ENCODE results near the gene AURKAIP1. TPM values are rescaled to one million over a fixed set of nuclear protein-coding genes. Genes with fewer than 3 reads are reported as not detected.

Gene AURKAIP1
- total RNA-seq, 1 donor from 2014 or later = 107 TPM

- TF ChIP-seq, protein P1, sequence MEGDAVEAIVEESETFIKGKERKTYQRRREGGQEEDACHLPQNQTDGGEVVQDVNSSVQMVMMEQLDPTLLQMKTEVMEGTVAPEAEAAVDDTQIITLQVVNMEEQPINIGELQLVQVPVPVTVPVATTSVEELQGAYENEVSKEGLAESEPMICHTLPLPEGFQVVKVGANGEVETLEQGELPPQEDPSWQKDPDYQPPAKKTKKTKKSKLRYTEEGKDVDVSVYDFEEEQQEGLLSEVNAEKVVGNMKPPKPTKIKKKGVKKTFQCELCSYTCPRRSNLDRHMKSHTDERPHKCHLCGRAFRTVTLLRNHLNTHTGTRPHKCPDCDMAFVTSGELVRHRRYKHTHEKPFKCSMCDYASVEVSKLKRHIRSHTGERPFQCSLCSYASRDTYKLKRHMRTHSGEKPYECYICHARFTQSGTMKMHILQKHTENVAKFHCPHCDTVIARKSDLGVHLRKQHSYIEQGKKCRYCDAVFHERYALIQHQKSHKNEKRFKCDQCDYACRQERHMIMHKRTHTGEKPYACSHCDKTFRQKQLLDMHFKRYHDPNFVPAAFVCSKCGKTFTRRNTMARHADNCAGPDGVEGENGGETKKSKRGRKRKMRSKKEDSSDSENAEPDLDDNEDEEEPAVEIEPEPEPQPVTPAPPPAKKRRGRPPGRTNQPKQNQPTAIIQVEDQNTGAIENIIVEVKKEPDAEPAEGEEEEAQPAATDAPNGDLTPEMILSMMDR (IDR thresholded peaks at IDR 0.05; ENCODE audit: unreplicated experiment) = peak; percentile 62
- DNase-seq (ENCODE audit: low spot score, unreplicated experiment) = no peak
- Mint-ChIP-seq H3K4me3 (ENCODE audit: low read depth) (peak overlapping the region; percentile 57), H3K27me3 (no peaks in the 10 kb centered on the region), H3K9me3 (ENCODE audit: low read depth) (no peaks in the 10 kb centered on the region), H3K27ac (no peak overlapping the region), H3K36me3 (ENCODE audit: insufficient read depth) (peaks cover 21% of the 10 kb centered on the region), H3K4me1 (ENCODE audit: low read depth) (peaks cover 20% of the 10 kb centered on the region)
Measured at GRCh38 chr1:1402072-1402900, 27.3 kb upstream of the AURKAIP1 start.

- TF ChIP-seq, protein P1 (IDR thresholded peaks at IDR 0.05; ENCODE audit: unreplicated experiment) = no peak
- Mint-ChIP-seq H3K27ac (no peak overlapping the region), H3K4me3 (ENCODE audit: low read depth) (peak overlapping the region; percentile 57), H3K36me3 (ENCODE audit: insufficient read depth) (peaks cover 22% of the 10 kb centered on the region), H3K9me3 (ENCODE audit: low read depth) (no peaks in the 10 kb centered on the region), H3K4me1 (ENCODE audit: low read depth) (peaks cover 20% of the 10 kb centered on the region), H3K27me3 (no peaks in the 10 kb centered on the region)
- DNase-seq (ENCODE audit: low spot score, unreplicated experiment) = no peak
Measured at GRCh38 chr1:1401457-1402010, 26.5 kb upstream of the AURKAIP1 start.

GRCh38 chr1:1400576-1401456 is 25.8 kb upstream of the AURKAIP1 start:
- Mint-ChIP-seq H3K4me1 (ENCODE audit: low read depth) (peaks cover 15% of the 10 kb centered on the region), H3K4me3 (ENCODE audit: low read depth) (peak overlapping the region; percentile 89), H3K27ac (peak overlapping the region; percentile 88), H3K9me3 (ENCODE audit: low read depth) (no peaks in the 10 kb centered on the region), H3K27me3 (no peaks in the 10 kb centered on the region), H3K36me3 (ENCODE audit: insufficient read depth) (peaks cover 22% of the 10 kb centered on the region)
- DNase-seq (ENCODE audit: low spot score, unreplicated experiment) = no peak
- TF ChIP-seq, protein P1 (IDR thresholded peaks at IDR 0.05; ENCODE audit: unreplicated experiment) = no peak

DNA sequence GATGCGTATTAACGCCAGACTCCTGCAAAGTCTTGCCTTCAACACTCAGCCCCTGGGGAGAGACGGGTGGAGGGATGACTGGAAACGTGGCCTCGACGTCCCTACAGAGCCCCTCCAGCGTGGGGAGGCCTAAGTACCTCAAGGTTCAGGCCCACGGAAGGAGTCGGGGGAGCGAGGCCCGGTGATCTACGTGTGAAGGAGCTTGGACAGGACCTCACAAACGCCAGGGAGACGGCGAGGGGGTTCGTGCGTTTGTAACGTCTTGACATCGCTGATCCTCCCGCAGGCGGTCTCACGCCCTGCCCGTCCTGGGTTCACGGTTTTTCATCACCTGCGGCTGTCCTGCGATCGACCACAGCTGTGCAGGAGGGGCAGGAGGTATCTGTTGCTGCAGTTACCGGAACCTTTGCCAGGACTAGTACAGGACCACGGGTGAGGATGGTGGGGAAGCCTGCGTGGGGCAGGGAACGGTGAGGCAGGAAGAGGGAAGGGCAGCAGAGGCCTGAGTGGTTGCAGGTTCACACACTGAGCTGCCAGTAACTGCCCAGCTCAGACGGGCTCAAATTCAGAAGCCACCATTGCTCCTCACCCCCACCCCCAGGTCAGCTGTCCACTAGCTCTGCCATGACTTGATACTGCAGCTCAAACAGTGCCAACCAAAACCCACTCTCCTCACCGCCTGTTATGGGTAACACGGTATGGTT is 25.0 kb upstream of the AURKAIP1 start:
- H3K27ac Mint-ChIP-seq = peak overlapping the region; percentile 88
- H3K27me3 Mint-ChIP-seq = no peaks in the 10 kb centered on the region
- peaks cover 24% of the 10 kb centered on the region for H3K36me3 Mint-ChIP-seq (ENCODE audit: insufficient read depth)
- no peaks in the 10 kb centered on the region for H3K9me3 Mint-ChIP-seq (ENCODE audit: low read depth)
- DNase-seq (ENCODE audit: low spot score, unreplicated experiment) = no peak
- H3K4me1 Mint-ChIP-seq (ENCODE audit: low read depth) = peaks cover 16% of the 10 kb centered on the region
- TF ChIP-seq, protein P1 (IDR thresholded peaks at IDR 0.05; ENCODE audit: unreplicated experiment) = no peak
- peak overlapping the region; percentile 89 for H3K4me3 Mint-ChIP-seq (ENCODE audit: low read depth)
